ENCODE results near the gene POR. TPM values are rescaled to one million over a fixed set of nuclear protein-coding genes. Genes with fewer than 3 reads are reported as not detected.

POR gene
- polyA plus RNA-seq, 1 of the 3 experiments (the other 2 are of a cell fraction) = 68.7 TPM

DNA sequence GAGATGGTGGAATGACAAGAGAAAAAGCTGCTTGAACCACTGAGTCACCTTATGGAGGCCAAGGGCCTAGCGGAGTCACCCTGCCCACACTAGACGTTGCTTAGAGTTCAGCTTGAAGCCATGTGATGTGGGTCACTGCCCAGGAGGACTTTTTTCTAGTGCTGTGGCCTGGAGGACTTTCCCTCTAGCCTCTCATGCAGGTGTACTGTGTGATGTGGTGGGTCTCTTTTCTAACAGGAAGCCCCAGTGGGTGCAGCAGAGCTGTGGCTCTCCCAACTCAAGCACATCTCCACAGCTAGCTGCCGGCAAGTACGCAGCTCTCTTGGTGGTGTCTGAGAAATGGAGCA, 13.6 kb downstream of the POR start:
- 85% methylated on average over 4 of the region's 4 CpGs for WGBS (ENCODE audit: low lambda C conversion rate)
- H3K9me2 ChIP-seq = no peaks in the 10 kb centered on the region
- peaks cover 37% of the 10 kb centered on the region for H3K79me2 ChIP-seq (ENCODE audit: insufficient read depth)
- H3K4me2 ChIP-seq = no peak overlapping the region
- CTCF ChIA-PET = no interaction called here
- POLR2A ChIA-PET = no interaction called here
- H3K27ac ChIP-seq (ENCODE audit: low read depth in 2 of 2, low read length in 1 of 2) = no peak overlapping the region
- no peak for TF ChIP-seq GATA2 (CRISPR knock-in tag; IDR thresholded peaks at IDR 0.05)
- no peak for TF ChIP-seq FOSL2 (IDR thresholded peaks at IDR 0.05; ENCODE audit: borderline replicate concordance, low read depth)
- TF ChIP-seq ELF1 (IDR thresholded peaks at IDR 0.05) = no peak
- no peak for TF ChIP-seq PBX3 (IDR thresholded peaks at IDR 0.05)
- TF ChIP-seq, protein P1, sequence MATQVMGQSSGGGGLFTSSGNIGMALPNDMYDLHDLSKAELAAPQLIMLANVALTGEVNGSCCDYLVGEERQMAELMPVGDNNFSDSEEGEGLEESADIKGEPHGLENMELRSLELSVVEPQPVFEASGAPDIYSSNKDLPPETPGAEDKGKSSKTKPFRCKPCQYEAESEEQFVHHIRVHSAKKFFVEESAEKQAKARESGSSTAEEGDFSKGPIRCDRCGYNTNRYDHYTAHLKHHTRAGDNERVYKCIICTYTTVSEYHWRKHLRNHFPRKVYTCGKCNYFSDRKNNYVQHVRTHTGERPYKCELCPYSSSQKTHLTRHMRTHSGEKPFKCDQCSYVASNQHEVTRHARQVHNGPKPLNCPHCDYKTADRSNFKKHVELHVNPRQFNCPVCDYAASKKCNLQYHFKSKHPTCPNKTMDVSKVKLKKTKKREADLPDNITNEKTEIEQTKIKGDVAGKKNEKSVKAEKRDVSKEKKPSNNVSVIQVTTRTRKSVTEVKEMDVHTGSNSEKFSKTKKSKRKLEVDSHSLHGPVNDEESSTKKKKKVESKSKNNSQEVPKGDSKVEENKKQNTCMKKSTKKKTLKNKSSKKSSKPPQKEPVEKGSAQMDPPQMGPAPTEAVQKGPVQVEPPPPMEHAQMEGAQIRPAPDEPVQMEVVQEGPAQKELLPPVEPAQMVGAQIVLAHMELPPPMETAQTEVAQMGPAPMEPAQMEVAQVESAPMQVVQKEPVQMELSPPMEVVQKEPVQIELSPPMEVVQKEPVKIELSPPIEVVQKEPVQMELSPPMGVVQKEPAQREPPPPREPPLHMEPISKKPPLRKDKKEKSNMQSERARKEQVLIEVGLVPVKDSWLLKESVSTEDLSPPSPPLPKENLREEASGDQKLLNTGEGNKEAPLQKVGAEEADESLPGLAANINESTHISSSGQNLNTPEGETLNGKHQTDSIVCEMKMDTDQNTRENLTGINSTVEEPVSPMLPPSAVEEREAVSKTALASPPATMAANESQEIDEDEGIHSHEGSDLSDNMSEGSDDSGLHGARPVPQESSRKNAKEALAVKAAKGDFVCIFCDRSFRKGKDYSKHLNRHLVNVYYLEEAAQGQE (IDR thresholded peaks at IDR 0.05; ENCODE audit: low read depth, low read length) = no peak
- no peak for TF ChIP-seq RAD21 (IDR thresholded peaks at IDR 0.05; ENCODE audit: low read length)
- TF ChIP-seq RXRA (IDR thresholded peaks at IDR 0.05; ENCODE audit: borderline replicate concordance, low read depth) = no peak
- TF ChIP-seq, protein P2, sequence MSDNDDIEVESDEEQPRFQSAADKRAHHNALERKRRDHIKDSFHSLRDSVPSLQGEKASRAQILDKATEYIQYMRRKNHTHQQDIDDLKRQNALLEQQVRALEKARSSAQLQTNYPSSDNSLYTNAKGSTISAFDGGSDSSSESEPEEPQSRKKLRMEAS (IDR thresholded peaks at IDR 0.05; ENCODE audit: low read depth) = no peak
- TF ChIP-seq NFIC (IDR thresholded peaks at IDR 0.05; ENCODE audit: borderline replicate concordance) = no peak
- no peaks in the 10 kb centered on the region for H3K36me3 ChIP-seq (replicated peaks in 1 of 2; ENCODE audit: control insufficient read depth in 1 of 2, insufficient read depth in 2 of 2, low read length in 1 of 2)
- no peaks in the 10 kb centered on the region for H3K4me1 ChIP-seq (ENCODE audit: control insufficient read depth in 1 of 2, insufficient read depth in 2 of 2, low read depth in 1 of 2, low read length in 1 of 2)
- no peaks in the 10 kb centered on the region for H3K9me3 ChIP-seq
- H3K27me3 ChIP-seq (ENCODE audit: insufficient read depth) = no peaks in the 10 kb centered on the region
- H3F3A ChIP-seq (replicated peaks; ENCODE audit: insufficient read depth) = no peaks in the 10 kb centered on the region
- no peak overlapping the region for H3K4me3 ChIP-seq (ENCODE audit: low read depth in 2 of 2, low read length in 1 of 2)
- no peak for DNase-seq
- no peak overlapping the region for H3K9ac ChIP-seq
- H2AFZ ChIP-seq (ENCODE audit: low read depth) = no peak overlapping the region
- H4K20me1 ChIP-seq (ENCODE audit: insufficient read depth) = no peaks in the 10 kb centered on the region; the same call in 1 of the 2 replicates

GRCh38 chr7:75931680-75932079, 16.7 kb downstream of the POR start:
- Histone ChIP-seq H3K4me3 (ENCODE audit: low read depth in 2 of 2, low read length in 1 of 2) (no peak overlapping the region), H2AFZ (ENCODE audit: low read depth) (no peak overlapping the region), H3K9me3 (no peaks in the 10 kb centered on the region), H3K27me3 (ENCODE audit: insufficient read depth) (no peaks in the 10 kb centered on the region), H3K9ac (no peak overlapping the region), H3K36me3 (replicated peaks in 1 of 2; ENCODE audit: control insufficient read depth in 1 of 2, insufficient read depth in 2 of 2, low read length in 1 of 2) (no peaks in the 10 kb centered on the region), H3K4me2 (no peak overlapping the region), H4K20me1 (ENCODE audit: insufficient read depth) (no peaks in the 10 kb centered on the region), H3F3A (replicated peaks; ENCODE audit: insufficient read depth) (no peaks in the 10 kb centered on the region), H3K79me2 (ENCODE audit: insufficient read depth) (peaks cover 24% of the 10 kb centered on the region; the same call in 1 of the 2 replicates), H3K9me2 (no peaks in the 10 kb centered on the region), H3K27ac (ENCODE audit: low read depth in 2 of 2, low read length in 1 of 2) (no peak overlapping the region), H3K4me1 (ENCODE audit: control insufficient read depth in 1 of 2, insufficient read depth in 2 of 2, low read depth in 1 of 2, low read length in 1 of 2) (no peaks in the 10 kb centered on the region; a peak in 1 of 4 replicates)
- TF ChIP-seq EP300 (IDR thresholded peaks at IDR 0.05; ENCODE audit: borderline replicate concordance in 1 of 2, low read depth in 1 of 2, low read length in 1 of 2) = no peak
- no peak for TF ChIP-seq CTCF (IDR thresholded peaks at IDR 0.05)
- TF ChIP-seq SMC3 (IDR thresholded peaks at IDR 0.05; ENCODE audit: low read depth, low read length) = no peak
- TF ChIP-seq, protein P2 (IDR thresholded peaks at IDR 0.05; ENCODE audit: low read depth) = no peak
- TF ChIP-seq NRF1 (IDR thresholded peaks at IDR 0.05; ENCODE audit: low read depth, low read length) = no peak
- TF ChIP-seq USF2 (IDR thresholded peaks at IDR 0.05; ENCODE audit: borderline replicate concordance, low read depth, low read length) = no peak
- no peak for TF ChIP-seq POLR2AphosphoS5 (IDR thresholded peaks at IDR 0.05; ENCODE audit: low read depth, low read length)
- ChIA-PET CTCF (interaction anchor here (1.1 to 1.5 kb wide), 4 partner anchors 11 to 35 kb away, joined by 3 to 7 read pairs (median 4); partner anchors contain the start of gene POR), POLR2A (no interaction called here)
- no peak for DNase-seq
- WGBS (ENCODE audit: low lambda C conversion rate) = 71% methylated on average over 5 of the region's 5 CpGs
